CD8-positive, alpha-beta memory T cell (primary cell): Measurements from ENCODE around the gene MAP1LC3B. TPM values are rescaled to one million over a fixed set of nuclear protein-coding genes. Genes with fewer than 3 reads are reported as not detected.
"Not testable (repeated sequence)": the region's sequence is repeated elsewhere in the genome, so short reads cannot be mapped to it uniquely, and the experiment has no call there.

Experiments used
- CTCF ChIA-PET: fragments of 350-600 bp; sonication (Branson Sonifier 250); formaldehyde crosslinking; loops from one replicate; lab custom pipeline; 2021; ENCODE audit warnings: antibody characterized with exemption; lab: Charles Lee
- POLR2A ChIA-PET: fragments of 350-600 bp; sonication (Branson Sonifier 250); formaldehyde crosslinking; loops from one replicate; lab custom pipeline; 2021; ENCODE audit warnings: antibody characterized with exemption; lab: Charles Lee
- DNase-seq, 5 donors: peaks; one replicate each; pipeline versions ENCODE4 v3.0.0 to v3.0.0-alpha.2; 2020 to 2022; ENCODE audit warnings: mixed read lengths in 1 of 5
- H3K27ac ChIP-seq: one replicate; pipeline ENCODE4 v1.7.0; 2013; ENCODE audit warnings: low read depth, mild to moderate bottlenecking, low read length, moderate library complexity
- H3K27me3 ChIP-seq: 2 replicates; pipeline ENCODE4 v1.7.0; 2013; ENCODE audit warnings: low read length, mild to moderate bottlenecking; ENCODE audit not compliant: insufficient read depth, poor library complexity, severe bottlenecking
- H3K36me3 ChIP-seq: 2 replicates; pipeline ENCODE4 v1.7.0; 2013; ENCODE audit warnings: mild to moderate bottlenecking, low read length, moderate library complexity; ENCODE audit not compliant: insufficient read depth
- H3K4me1 ChIP-seq: 2 replicates; pipeline ENCODE4 v1.7.0; 2013; ENCODE audit warnings: mild to moderate bottlenecking, low read length, moderate library complexity; ENCODE audit not compliant: insufficient read depth
- H3K4me3 ChIP-seq: 2 replicates; pipeline ENCODE4 v1.7.0; 2013; ENCODE audit warnings: mild to moderate bottlenecking, low read length
- H3K9me3 ChIP-seq: 2 replicates; pipeline ENCODE4 v1.7.0; 2013; ENCODE audit warnings: mild to moderate bottlenecking, low read length
- H3K27ac Mint-ChIP-seq, 8 donors: one replicate each; pipeline ENCODE4 v1.8.0; 2020 to 2021; ENCODE audit warnings: mixed read lengths in 8 of 8, mild to moderate bottlenecking in 6 of 8, inconsistent platforms in 3 of 8, moderate library complexity in 3 of 8
- H3K27me3 Mint-ChIP-seq, 2 donors: one replicate each; pipeline ENCODE4 v1.8.0; 2020 to 2021; ENCODE audit warnings: mixed read lengths in 2 of 2, mild to moderate bottlenecking in 1 of 2, moderate library complexity in 1 of 2
- H3K36me3 Mint-ChIP-seq, 3 donors: one replicate each; pipeline ENCODE4 v1.8.0; 2020 to 2021; ENCODE audit warnings: mixed read lengths in 3 of 3, inconsistent platforms in 1 of 3, mild to moderate bottlenecking in 1 of 3
- H3K4me1 Mint-ChIP-seq, 3 donors: one replicate each; pipeline ENCODE4 v1.8.0; 2020 to 2021; ENCODE audit warnings: mixed read lengths in 3 of 3, inconsistent platforms in 1 of 3, mild to moderate bottlenecking in 1 of 3
- H3K4me3 Mint-ChIP-seq, 7 donors: one replicate each; pipeline ENCODE4 v1.8.0; 2020 to 2021; ENCODE audit warnings: mixed read lengths in 7 of 7, mild to moderate bottlenecking in 6 of 7, moderate library complexity in 4 of 7, inconsistent platforms in 2 of 7
- H3K9me3 Mint-ChIP-seq, 5 donors: one replicate each; pipeline ENCODE4 v1.8.0; 2020 to 2022; ENCODE audit warnings: mixed read lengths in 5 of 5, mild to moderate bottlenecking in 3 of 5, moderate library complexity in 2 of 5, inconsistent platforms in 1 of 5
- polyA plus RNA-seq: library from polyadenylated mRNA; unstranded; fragments of 300-500 nt; fragmentation: Illumina TruSeq; gene quantifications from one replicate; pipeline ENCODE4 v1.2.3, GENCODE V29; 2021
- total RNA-seq, 2 experiments: library from RNA; stranded (reverse); gene quantifications; one replicate each; pipeline ENCODE4 v1.2.3, GENCODE V29; 2021

The MAP1LC3B gene
- total and polyA plus RNA-seq, 3 experiments from 2014 or later = 47.1 to 151 (median 51.5) TPM

DNA sequence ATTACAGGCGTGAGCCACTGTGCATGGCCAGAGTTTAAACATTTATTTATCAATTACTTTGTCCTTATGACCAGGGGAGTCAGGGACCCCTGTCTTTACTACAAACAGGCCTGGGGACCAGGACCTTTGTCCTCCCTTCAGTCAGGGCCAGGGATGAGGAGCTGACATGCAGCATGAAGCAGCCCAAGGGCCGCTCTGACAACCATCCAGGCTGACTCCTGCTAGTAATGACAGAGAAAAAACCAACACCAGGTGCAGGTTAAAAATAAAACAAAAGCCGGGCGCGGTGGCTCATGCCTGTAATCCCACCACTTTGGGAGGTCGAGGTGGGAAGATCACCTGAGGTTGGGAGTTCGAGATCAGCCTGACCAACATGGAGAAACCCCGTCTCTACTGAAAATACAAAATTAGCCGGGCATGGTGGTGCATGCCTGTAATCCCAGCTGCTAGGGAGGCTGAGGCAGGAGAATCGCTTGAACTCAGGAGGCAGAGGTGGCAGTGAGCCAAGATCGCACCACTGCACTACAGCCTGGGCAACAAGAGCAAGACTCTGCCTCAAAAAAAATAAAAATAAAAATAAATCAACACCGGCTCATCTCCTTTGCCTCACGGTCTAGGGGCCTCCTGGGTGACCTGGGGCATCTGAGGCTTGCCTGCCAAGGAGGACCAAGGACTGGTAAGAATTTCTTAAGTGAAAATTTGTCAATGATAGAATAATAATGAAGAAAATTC, 29.1 kb upstream of the MAP1LC3B start:
- H3K4me3 ChIP-seq, H3K9me3 Mint-ChIP-seq, H3K27me3 ChIP-seq, H3K4me3 Mint-ChIP-seq, H3K4me1 ChIP-seq, CTCF ChIA-PET, H3K9me3 ChIP-seq, DNase-seq, H3K27ac ChIP-seq, H3K27me3 Mint-ChIP-seq: not testable (repeated sequence)
- POLR2A ChIA-PET = interaction anchor here (0.5 kb wide), 1 partner anchor 386 kb away, joined by 4 read pairs; no protein-coding TSS in a partner anchor
- H3K36me3 Mint-ChIP-seq = peaks cover 0 to 82% (median 16%) of the 10 kb centered on the region in 3 donors
- H3K4me1 Mint-ChIP-seq = peaks cover 17 to 42% (median 34%) of the 10 kb centered on the region in 3 donors
- H3K36me3 ChIP-seq = peaks cover 13% of the 10 kb centered on the region
- H3K27ac Mint-ChIP-seq = peak overlapping the region in 4 of 8 donors; percentile 1 to 90 (median 32)

DNA sequence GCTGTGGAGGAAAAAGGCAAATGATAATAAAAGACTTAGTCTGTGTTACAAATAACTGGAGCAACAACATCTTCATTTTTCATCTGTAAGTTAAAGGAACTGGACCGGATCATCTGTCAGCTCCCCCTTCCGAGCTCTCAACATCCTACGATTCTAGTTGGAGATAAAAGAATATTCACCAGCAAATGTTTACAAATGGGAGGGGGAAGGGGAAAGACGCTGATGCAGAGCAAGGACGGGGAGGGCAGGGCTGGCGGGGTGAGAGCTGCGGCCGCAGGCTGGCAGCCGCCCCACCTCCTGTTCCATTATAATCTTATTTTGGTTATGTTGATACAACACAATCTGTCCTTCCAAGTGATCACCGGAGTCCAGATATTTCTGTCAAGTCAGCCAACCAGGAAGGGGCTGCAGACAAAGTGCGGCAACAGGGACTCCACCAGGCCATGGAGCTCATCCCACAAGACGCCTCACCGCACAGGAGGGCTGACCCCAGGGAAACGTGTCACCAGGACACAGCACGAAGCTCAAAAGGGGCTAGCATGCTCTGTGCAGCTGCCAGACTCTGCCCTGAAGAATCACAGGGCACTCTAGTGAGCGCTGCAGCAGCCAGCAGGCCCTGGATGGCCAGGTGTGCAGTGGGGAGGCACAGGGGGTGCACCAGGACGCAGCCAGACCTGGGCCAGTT, 28.2 kb upstream of the MAP1LC3B start:
- H3K27me3 Mint-ChIP-seq = no peaks in the 10 kb centered on the region
- no peak for DNase-seq
- peak overlapping the region in 6 of 8 donors; percentile 4 to 70 (median 60) for H3K27ac Mint-ChIP-seq
- no peaks in the 10 kb centered on the region for H3K9me3 Mint-ChIP-seq
- Histone ChIP-seq H3K4me3 (no peak overlapping the region), H3K4me1 (no peaks in the 10 kb centered on the region), H3K9me3 (no peaks in the 10 kb centered on the region), H3K36me3 (peaks cover 13% of the 10 kb centered on the region), H3K27me3 (no peaks in the 10 kb centered on the region), H3K27ac (no peak overlapping the region)
- CTCF ChIA-PET = no interaction called here
- H3K36me3 Mint-ChIP-seq = peaks cover 0 to 73% (median 12%) of the 10 kb centered on the region in 3 donors
- H3K4me3 Mint-ChIP-seq = no peak overlapping the region
- H3K4me1 Mint-ChIP-seq = peaks cover 23 to 51% (median 42%) of the 10 kb centered on the region in 3 donors
- POLR2A ChIA-PET = no interaction called here

DNA sequence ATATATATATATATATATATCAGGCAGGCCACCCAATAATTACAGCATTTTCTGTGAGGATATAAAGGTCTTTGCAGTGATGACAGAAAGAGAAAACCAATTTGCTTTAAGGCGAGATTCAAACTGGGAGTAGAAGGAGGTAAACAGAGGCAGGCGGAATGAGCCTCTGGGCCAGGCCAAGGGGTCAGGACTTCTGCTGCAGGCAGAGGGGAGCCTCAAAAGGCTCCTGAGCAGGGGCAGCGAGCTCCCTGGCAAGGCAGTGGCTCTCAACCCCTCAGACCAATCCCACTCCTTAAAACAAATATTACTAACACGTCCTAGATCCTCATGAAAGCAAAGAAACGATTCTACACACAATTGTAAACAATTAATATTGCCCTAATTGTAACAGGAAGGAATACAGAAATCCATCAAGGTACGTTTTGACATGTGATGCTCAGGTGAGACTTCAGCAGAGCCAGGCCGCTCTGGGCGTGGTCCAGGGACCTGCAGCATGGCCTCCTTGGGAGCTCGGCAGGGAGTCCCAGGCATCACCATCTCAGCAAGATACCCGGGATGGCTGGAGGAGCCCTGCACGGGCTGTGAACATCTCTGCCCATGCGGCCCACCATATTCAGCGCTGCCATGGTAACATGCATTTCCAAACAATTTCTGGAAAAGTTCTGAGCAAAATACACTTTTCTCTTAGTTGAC, 27.0 kb upstream of the MAP1LC3B start:
- H3K4me3 ChIP-seq = no peak overlapping the region
- DNase-seq = no peak
- ChIA-PET CTCF (no interaction called here), POLR2A (no interaction called here)
- Mint-ChIP-seq H3K4me3 (no peak overlapping the region), H3K27ac (peak overlapping the region in 3 of 8 donors; percentile 25 to 60 (median 27)), H3K4me1 (peaks cover 30 to 60% (median 47%) of the 10 kb centered on the region in 3 donors), H3K9me3 (no peaks in the 10 kb centered on the region), H3K36me3 (peaks cover 0 to 63% (median 7%) of the 10 kb centered on the region in 3 donors), H3K27me3 (no peaks in the 10 kb centered on the region)
- no peak overlapping the region for H3K27ac ChIP-seq
- no peaks in the 10 kb centered on the region for H3K4me1 ChIP-seq
- H3K9me3 ChIP-seq = no peaks in the 10 kb centered on the region
- peaks cover under 1% of the 10 kb centered on the region for H3K36me3 ChIP-seq
- no peaks in the 10 kb centered on the region for H3K27me3 ChIP-seq

DNA sequence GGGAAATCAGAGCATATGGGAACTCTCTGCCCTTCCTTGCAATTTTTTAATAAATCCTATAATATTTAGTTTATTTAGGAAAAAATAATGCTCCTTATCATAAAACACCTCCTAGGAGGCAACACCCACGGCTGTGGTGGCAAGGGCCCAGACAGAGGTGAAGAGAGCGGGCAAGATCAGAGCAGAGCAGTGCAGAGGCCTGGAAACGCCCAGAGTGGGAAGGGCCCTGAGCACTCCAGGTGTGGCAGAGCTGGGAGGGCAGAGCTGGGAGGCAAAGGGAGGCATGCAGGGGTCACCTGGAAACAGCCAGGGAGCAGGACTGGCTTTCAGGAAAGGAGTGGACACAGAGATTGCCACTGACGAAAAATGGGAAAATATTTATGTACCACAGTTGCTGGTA, 25.8 kb upstream of the MAP1LC3B start:
- H3K36me3 ChIP-seq = no peaks in the 10 kb centered on the region
- POLR2A ChIA-PET = no interaction called here
- CTCF ChIA-PET = no interaction called here
- Mint-ChIP-seq H3K27ac (peak overlapping the region in 2 of 8 donors; percentile 65 to 79), H3K27me3 (no peaks in the 10 kb centered on the region), H3K36me3 (peaks cover 0 to 54% (median 6%) of the 10 kb centered on the region in 3 donors), H3K4me3 (peak overlapping the region in 1 of 7 donors; percentile 15), H3K9me3 (no peaks in the 10 kb centered on the region), H3K4me1 (peaks cover 34 to 69% (median 50%) of the 10 kb centered on the region in 3 donors)
- no peaks in the 10 kb centered on the region for H3K9me3 ChIP-seq
- no peak overlapping the region for H3K27ac ChIP-seq
- DNase-seq = no peak
- no peaks in the 10 kb centered on the region for H3K4me1 ChIP-seq
- no peaks in the 10 kb centered on the region for H3K27me3 ChIP-seq
- no peak overlapping the region for H3K4me3 ChIP-seq

DNA sequence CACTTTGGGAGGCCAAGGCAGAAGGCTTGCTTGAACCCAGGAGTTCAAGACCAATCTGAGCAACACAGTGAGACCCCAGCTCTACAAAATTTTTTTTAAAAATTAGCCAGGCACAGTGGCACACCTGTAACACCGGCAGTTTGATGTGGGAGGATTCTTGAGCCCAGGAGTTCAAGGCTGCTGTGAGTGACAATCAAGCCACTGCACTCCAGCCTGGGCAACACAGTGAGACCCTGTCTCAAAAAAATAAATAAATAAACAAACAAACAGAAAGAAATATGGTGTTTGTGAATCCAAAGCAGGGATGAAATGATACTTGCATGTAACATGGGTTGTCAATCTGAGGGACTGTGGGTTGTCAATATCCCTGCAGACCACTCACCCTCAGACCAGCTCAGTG, 25.2 kb upstream of the MAP1LC3B start:
- H3K4me1 ChIP-seq = no peaks in the 10 kb centered on the region
- ChIA-PET POLR2A (no interaction called here), CTCF (no interaction called here)
- H3K4me3 ChIP-seq = no peak overlapping the region
- Mint-ChIP-seq H3K4me3 (no peak overlapping the region), H3K27ac (no peak overlapping the region), H3K4me1 (peaks cover 38 to 75% (median 53%) of the 10 kb centered on the region in 3 donors), H3K27me3 (no peaks in the 10 kb centered on the region), H3K9me3 (no peaks in the 10 kb centered on the region), H3K36me3 (peaks cover 0 to 51% (median 6%) of the 10 kb centered on the region in 3 donors)
- no peak overlapping the region for H3K27ac ChIP-seq
- no peaks in the 10 kb centered on the region for H3K27me3 ChIP-seq
- H3K36me3 ChIP-seq = no peaks in the 10 kb centered on the region
- H3K9me3 ChIP-seq = no peaks in the 10 kb centered on the region
- DNase-seq = no peak

DNA sequence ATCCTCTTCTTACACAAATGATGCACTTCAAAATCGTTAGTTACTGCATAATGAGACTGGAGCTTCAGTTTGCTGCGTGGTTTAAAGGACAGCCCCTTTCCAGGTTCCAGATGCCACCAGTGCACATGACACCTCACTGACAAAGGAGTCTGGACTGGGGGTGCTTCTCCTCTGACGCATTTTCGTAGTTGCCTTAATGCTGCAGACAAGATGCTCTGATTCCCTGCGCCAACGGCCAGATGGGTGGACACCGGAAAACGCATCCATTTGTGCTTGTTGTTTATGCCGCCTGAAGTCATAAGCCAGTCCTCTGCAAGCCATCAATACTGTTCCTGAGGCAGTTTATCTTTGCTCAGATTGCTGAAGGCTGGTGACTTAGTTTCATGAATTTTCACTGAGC, 24.6 kb upstream of the MAP1LC3B start:
- Histone ChIP-seq H3K9me3 (no peaks in the 10 kb centered on the region), H3K27me3 (no peaks in the 10 kb centered on the region), H3K36me3 (no peaks in the 10 kb centered on the region), H3K4me3 (no peak overlapping the region), H3K27ac (no peak overlapping the region), H3K4me1 (no peaks in the 10 kb centered on the region)
- Mint-ChIP-seq H3K27me3 (no peaks in the 10 kb centered on the region), H3K36me3 (peaks cover 0 to 50% (median 6%) of the 10 kb centered on the region in 3 donors), H3K27ac (peak overlapping the region in 1 of 8 donors; percentile 39), H3K4me3 (no peak overlapping the region), H3K9me3 (no peaks in the 10 kb centered on the region), H3K4me1 (peaks cover 38 to 80% (median 53%) of the 10 kb centered on the region in 3 donors)
- ChIA-PET CTCF (no interaction called here), POLR2A (no interaction called here)
- DNase-seq = no peak

DNA sequence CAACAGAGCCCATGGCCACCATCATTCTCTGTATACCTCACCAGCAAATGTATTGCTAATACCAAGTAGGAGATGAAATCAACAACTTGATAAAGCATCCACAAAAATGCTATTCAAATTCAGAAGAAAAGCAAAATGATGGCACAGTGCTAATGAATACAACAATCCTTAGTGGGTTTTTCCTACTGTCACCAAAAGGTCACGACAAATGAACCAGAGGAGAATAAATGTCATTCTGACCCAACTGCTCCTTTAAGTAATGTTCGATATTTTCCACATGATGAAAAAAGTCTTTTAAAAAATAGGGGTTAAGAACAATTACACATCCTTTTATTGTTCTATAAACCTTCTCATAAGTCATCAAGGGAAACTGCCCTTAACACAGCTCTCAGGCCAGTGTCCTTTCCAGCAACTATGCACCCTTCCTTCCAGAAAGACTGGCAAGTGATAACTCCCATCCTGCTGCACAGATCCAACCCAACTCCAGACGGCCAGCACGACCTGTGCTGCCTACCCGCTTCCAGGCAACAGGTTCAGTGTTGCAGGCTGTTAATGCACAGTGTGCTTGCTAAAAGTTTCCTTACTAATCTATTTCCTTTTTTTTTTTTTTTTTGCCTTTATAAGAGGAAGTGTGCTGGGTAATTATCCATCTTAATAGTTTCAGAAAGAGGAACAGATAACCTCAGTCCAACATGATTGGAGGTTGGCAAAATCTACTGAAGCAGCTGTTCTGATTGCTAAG, 23.9 kb upstream of the MAP1LC3B start:
- H3K9me3 Mint-ChIP-seq = no peaks in the 10 kb centered on the region
- Histone ChIP-seq H3K27ac (no peak overlapping the region), H3K4me1 (no peaks in the 10 kb centered on the region), H3K9me3 (no peaks in the 10 kb centered on the region), H3K27me3 (no peaks in the 10 kb centered on the region), H3K36me3 (no peaks in the 10 kb centered on the region), H3K4me3 (no peak overlapping the region)
- peaks cover 38 to 80% (median 53%) of the 10 kb centered on the region in 3 donors for H3K4me1 Mint-ChIP-seq
- peak overlapping the region in 4 of 8 donors; percentile 63 to 66 (median 64) for H3K27ac Mint-ChIP-seq
- ChIA-PET CTCF (no interaction called here), POLR2A (no interaction called here)
- H3K36me3 Mint-ChIP-seq = peaks cover 0 to 44% (median 6%) of the 10 kb centered on the region in 3 donors
- no peak overlapping the region for H3K4me3 Mint-ChIP-seq
- H3K27me3 Mint-ChIP-seq = no peaks in the 10 kb centered on the region
- no peak for DNase-seq
